SKM-1 treated with dmso at 0.1 percent for 144 hours (cell line): Measurements from ENCODE around the gene CELA3A.
"Not testable (repeated sequence)": the region's sequence is repeated elsewhere in the genome, so short reads cannot be mapped to it uniquely, and the experiment has no call there.

Experiments used
- DNase-seq: peaks from one replicate; lab custom pipeline; 2025; ENCODE audit not compliant: unreplicated experiment; lab: John Stamatoyannopoulos, UW

CELA3A gene, protein sequence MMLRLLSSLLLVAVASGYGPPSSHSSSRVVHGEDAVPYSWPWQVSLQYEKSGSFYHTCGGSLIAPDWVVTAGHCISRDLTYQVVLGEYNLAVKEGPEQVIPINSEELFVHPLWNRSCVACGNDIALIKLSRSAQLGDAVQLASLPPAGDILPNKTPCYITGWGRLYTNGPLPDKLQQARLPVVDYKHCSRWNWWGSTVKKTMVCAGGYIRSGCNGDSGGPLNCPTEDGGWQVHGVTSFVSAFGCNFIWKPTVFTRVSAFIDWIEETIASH

DNA sequence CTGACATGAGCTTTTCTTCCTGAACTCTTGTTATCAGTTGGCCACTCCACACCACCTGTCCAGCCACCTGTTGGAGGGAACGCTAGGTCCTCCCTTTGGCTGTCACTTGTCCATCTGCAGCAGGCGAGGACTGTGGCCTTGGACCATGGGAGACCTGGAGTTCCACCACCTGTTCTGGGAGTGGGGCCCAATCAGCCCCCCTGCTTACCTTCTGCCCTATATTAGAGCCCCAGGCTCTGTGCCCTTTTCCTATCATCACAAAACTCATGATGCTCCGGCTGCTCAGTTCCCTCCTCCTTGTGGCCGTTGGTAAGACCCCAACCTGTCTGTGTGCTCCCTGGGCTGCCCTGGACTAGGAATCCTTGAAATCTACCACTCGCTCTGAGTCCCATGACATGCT, at the start of gene CELA3A:
TSS of gene CELA3A (plus strand) at position 249 of the 400 bp plus-strand sequence. CDS start at position 267, 18 bp downstream.
- no peak for DNase-seq

DNA sequence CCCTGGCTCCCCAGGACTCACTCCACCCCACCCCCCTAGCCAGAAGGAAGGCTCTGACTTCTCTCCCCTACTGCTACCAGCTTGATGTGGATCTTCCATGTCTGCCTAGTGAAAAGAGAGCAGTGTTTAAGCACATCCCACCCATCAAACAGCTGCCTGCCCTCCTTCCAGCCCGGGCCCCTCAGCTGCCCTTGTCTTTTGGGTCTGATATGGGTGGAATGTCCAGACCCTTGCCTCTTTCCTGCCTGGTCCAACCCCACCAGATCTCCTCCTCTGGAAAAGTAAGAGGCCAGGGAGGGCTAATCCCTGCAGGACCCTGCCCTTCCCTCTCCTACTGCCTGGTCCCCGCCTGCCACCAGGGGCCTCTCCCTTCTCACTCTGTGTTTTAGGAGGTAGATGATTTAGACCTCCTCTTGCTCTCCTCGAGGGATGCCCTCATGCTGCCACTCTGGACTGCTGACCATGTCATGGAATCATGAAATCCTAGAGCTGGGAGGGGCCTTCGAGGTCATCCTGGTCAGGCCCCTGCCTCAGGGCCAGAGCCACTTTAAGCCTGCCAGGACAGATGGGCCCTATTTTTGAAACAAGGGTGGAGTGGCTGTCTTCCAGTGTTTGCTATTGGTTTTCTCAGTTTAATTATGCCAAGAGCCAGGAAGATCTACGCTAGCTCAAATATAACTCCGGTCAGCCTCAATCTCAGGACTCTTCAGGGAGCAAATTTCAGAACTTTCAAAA, 48.5 kb upstream of the CELA3A start:
- DNase-seq: no peak

DNA sequence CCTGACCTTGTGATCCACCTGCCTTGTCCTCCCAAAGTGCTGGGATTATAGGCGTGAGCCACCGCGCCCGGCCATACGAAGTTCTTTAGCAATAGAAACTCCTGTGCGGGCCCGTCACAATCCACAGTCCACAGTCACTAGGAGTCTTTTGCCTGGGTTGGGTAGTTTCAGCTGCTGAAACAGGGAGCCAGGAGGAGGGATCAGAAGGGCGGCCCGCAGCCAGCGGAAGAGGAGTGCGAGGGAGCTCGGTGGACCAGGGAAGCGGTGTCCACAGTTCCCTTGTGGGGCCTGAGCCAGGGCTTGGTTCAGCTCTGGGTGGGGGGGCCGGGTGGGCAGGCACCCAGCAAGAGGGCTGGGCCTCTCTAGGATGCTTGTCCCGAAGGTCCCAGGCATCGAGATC, 46.4 kb upstream of the CELA3A start:
- no peak for DNase-seq

DNA sequence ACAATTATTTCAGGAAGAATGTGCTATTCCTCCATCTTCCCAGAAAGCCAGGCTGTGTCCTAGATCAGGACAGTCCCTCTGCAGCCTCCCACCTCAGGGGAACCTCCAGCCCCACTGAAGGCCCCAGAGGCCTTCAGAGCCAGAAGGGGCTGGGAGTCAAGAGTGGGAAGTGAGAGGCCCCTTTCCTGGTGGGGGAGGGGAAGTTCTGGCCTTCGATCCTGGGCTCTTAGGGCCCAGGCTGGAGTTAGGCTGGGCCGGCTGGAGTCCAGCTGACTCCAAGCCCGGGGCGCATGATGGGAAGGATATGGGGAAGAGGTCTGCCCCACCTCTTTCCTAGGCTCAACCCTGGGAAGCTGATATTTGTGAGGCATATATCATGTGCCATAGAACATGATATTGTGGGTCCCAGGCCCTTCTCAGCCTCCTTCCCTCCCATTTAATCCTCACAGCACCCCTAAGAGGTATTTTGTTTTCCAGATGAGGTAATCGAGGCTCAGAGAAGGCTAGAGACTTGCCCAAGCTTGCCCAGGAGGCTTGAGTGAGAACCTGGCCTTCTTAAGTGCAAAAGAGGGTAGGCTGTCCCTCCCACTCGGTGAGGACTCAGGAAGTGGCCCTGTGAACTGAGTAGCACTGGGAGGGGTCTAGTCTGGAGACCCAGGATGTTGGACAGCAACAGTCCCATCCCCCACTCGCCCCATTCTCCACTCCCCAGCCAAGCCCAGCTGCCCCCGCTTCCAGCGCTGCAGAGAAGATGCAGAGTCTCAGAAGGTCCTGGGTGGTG, 45.8 kb upstream of the CELA3A start:
- no peak for DNase-seq

DNA sequence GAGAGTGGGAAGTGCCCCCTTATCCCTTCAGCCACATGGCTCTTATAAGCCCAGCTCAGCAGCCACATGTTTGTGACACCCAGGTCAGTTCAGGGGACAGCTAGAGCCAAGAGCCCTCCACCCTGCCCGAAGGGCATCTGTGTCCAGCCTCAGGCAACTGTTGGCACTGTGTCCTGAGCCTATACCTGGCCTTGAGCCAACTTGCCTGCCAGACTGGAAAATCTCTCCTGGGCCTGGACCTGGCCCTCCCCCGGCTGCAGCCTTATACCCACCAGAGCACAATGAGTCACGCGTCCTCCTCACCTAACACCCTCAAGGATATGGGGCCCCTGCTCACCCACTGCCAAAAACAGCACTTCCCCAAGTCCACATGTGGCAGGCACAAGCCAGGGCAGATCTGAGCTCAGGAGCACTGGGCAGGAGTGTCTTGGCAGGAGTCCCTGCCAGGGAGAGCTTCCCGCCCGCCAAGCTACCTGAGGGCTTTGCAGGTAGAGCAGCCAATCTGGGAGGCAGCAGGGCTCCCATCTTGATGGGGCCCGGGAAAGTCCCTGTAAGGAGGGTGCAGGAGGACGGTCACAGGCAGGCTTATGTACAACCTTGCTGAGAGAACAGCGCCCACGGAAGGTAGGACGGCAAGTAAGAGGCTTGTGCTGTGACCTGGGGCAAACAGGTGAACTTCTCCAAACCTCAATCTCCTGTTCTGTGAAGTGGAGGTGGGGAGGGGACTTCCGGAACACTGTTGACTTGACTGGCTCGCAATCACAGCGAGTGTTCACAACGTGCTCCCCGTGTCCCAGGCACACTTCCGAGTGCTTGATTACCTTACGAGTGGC, 44.5 kb upstream of the CELA3A start:
- no peak for DNase-seq

DNA sequence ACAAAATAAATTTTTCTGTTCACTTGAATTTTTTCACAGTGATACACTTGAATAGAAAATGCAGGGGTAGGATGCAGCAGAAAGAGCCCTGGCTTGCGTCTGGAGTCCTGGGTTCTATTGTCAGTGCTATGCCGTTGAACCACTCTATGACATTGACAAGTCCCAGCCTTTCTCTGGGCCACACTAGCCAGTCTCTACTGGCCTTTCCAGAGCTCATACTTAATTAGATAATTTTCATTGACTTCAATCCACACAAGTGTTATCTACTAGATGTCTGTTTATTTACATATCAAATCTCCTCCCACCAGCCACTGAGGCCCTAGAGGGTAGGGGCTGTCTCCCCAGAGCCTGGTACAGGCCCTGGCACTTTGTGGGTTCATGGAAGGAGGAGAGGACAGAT, 40.1 kb upstream of the CELA3A start:
- no peak for DNase-seq

DNA sequence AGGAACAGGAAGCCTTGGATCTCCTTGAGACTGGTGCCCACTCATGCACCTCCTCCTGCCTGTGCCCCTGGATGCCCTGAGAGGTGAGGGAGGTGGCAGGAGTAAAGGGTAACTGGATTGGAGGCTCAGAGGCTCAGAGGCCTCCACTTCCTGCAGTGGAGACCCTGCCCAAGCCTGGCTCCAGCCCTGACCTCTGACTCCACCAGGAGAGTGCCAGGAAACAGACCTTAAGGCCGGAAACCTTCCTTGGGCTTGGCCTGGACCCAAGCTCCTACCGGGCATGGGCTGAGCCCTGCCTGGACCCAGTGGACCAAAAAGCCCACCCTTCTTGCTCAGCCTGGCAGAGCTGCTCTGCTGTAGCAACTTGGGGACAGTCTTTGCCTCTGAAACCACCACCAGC, 39.7 kb upstream of the CELA3A start:
- no peak for DNase-seq

DNA sequence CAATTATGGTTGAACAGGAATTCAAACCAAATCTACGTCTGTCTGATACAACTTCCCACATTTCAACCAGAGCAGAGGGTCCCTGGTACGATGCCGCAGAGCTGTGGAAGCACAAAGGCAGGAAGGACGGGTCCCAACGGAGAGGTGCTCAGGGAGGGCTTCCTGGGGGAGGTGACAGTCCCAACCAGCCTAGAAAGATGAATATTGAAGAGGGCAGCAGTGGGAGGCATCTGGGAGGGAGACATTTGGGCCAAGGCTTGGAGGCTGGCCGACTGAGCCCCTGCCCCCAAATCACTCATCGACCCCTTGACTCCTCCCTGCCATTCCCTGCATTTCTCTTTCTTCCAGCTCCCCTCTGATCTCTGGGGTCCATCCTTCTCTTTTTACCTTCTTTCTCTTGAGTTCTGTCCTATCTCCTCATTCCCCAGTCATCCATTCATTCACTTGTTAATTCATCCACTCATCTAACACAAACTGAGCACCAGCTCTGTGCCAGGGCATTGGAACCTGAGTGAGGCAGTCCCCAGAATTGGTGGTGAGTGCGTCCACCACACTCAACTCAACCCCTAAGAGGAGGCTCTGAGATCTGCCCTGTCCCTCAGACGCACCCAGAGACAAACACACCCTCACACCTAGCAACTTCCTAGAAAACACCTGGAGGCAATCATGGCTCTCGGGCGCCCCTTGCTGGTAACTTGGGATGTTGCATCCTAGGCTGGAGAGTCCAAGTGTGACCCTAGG, 37.8 kb upstream of the CELA3A start:
- peak; percentile 28 for DNase-seq

DNA sequence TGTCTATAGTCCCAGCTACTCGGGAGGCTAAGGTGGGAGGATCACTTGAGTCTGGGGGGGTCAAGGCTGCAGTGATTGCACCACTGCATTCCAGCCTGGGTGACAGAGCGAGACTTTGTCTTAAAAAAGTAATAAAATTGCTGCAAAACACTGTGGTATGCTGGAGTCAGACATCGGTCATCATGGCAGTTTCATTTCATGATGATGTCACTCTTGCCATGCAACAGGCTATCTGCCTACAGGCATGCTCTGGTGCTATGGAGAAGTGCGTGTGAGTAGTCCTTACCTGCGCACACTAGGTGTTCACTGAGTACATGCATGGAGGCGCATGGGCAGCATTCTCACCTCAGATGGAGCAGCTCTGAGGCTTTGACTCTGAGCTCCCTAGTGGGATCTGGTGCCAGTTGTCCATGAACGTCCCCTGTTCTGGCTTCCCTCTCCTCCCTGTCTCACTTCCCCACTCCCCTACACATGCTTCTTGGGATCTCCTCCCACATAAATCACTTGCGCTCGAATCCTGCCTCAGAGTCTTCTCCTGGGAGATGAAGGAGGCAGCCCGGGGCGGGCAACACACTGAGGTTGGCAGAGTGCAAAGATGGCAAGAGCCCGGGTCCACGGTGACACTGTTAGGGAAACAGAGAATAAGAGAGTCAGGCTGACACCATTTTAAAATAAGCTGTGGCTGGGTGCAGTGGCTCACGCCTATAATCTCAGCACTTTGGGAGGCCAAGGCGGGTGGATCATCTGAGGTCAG, 35.0 kb upstream of the CELA3A start:
- DNase-seq: no peak

DNA sequence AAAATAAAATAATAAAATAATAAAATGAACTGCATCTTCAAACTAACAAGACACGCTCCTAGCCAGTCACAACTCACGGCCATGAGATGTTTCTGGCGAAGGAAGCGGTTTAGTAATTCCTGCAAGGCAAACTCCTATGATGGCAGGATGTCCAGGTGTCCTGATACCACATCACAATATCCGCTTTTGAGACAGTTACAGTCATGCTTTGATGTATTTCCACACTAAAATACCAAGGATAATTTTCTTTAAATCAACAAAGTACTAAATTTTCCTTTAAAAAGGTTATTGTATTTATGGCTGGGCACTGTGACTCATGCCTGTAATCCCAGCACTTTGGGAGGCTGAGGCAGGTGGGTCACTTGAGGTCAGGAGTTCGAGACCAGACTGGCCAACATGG, 34.2 kb upstream of the CELA3A start:
- DNase-seq: not testable (repeated sequence)

DNA sequence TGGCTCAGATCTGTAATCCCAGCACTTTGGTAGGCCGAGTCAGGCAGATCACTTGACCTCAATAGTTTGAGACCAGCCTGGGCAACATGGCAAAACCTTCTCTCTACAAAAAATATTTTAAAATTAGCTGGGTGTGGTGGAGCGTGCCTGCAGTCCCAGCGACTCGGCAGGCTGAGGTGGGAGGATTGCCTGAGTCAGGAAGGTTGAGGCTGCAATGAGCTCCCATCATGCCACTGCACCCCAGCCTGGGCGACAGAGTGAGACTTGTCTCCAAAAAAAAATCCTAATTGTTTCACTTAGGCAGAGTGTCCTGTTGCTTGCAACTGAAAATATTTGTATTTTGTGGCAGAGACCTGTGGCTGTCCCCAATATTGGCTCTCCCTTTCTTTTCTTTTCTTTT, 32.4 kb upstream of the CELA3A start:
- not testable (repeated sequence) for DNase-seq

DNA sequence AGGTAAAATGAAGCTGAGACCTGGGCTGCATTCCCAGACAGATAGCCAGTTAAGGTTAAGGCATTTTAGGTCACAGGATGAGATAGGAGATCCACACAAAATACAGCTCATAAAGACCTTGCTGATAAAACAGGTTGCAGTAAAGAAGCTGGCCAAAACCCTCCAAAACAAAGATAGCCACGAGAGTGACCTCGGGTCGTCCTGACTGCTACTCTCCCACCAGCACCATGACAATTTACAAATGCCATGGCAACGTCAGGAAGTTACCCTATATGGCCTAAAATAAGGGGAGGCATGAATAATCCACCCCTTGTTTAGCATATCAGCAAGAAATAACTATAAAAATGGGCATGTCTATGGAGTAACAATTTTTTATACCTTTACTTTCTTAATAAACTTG, 30.9 kb upstream of the CELA3A start:
- not testable (repeated sequence) for DNase-seq

DNA sequence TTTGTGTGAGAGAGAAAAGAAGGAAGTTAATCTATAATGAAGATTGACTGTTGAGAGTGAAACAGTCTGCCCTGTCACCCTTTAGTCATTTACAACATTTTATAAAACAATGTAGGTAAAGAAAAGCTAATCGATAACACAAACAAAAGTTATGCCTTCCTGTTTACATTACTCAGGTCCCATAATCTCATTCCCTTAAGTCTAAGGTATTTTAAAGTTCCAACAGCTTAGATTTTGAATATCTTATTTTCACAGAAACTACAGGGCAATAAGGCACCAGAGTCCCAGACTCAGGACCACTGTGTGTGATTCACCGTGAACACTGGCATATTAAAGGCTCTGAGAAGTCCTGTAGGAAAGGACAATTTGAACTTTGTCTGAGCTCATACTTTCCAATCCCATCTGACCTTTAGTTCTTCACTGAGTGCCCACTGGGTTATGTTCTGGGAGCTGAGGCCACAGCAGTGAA, 28.4 kb upstream of the CELA3A start:
- not testable (repeated sequence) for DNase-seq

DNA sequence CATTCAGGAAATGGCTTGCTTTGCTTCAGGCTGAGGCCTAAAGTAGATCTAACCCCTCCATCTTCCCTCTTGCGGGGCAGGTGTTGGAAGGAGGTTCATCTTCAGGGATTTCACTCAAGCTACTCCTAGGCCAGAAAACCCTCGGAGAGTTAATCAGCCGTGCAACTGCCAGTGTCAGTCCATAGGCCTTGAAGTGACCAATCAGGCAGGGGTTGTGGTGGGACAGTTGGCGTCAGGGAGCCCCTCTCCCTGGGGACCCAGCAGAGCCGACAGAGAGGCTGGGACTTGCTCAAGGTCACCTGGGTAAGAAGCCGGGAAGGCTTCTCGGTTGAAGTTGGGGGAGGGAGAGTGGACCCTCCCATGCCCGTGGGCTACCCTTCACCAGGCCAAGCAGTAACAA, 27.5 kb upstream of the CELA3A start:
- not testable (repeated sequence) for DNase-seq

DNA sequence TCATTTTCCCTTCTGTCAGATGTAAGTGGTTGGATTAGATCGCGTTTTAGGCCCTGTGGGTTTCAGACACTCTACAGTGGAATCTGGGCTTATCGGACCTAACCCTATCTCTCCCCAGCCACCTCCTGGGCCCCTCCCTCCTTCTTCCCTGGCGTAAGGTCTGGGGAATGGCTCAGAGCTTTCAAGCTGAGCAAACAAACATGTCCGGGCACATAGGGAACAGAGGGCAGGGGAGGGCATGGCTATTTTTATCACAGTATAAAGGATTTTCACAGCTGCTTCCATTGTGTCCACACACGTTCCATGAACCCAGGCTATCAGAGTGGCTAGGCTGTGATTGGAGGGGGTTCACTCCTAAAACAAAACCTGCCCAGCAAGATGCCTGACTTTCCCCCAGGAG, 26.8 kb upstream of the CELA3A start:
- DNase-seq: not testable (repeated sequence)

DNA sequence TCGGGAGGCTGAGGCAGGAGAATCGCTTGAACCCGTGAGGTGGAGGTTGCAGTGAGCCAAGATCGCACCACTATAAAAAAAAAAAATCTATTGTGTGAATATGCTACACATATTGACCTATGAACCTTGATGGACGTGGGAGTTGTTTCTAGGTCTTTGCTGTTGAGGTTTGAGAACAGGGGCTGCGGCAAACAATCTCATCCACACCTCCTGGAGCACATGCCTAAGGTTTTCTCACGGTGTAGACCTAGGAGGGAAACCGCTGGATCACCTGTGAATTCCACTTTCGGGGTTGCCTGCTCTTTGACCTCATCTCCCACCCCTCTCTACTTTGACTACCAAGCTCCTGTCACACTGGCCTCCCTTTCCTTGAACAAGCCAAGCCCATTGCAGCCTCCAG, 26.2 kb upstream of the CELA3A start:
- not testable (repeated sequence) for DNase-seq

DNA sequence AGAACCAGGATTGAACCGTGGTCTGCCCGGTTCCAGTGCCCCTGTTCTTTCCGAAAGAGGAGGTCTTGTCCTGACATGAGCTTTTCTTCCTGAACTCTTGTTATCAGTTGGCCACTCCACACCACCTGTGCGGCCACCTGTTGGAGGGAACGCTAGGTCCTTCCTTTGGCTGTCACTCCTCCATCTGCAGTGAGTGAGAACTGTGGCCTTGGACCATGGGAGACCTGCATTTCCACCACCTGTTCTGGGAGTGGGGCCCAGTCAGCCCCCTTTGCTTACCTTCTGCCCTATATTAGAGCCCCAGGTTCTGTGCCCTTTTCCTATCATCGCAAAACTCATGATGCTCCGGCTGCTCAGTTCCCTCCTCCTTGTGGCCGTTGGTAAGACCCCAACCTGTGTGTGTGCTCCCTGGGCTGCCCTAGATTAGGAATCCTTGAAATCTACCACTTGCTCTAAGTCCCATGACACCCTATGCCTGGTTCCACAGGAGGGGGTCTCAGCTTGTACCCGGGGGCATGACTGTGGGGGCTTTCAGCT, 24.7 kb upstream of the CELA3A start, which contains the start of gene CELA3B:
TSS of gene CELA3B (plus strand) at position 320 of the 537 bp plus-strand sequence. CDS start at position 338, 18 bp downstream.
- DNase-seq: not testable (repeated sequence)

DNA sequence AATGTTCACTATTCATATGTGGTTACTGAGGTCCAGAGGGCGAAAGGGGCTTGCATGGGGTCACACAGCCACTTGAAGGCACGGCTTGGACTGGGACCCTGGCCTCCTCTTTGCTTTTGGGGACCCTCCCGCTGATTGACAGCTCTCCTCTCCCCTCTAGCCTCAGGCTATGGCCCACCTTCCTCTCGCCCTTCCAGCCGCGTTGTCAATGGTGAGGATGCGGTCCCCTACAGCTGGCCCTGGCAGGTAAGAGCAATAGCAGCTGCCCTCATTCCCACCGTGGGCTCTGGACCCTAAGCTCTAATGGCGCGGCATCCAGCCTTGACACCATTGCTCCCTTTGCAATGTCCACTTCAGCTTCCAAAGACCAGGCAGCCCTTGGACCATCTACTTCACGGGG, 23.2 kb upstream of the CELA3A start:
- not testable (repeated sequence) for DNase-seq
